Thyroid gland (tissue), 4 donors: ENCODE data around the gene VWA3B.

ENCODE experiments used
- CTCF ChIP-seq, 6 experiments: fragments of 200-600 bp in 3 of 6; fragments of 450-650 bp in 3 of 6; sonication (generic) in 3 of 6; IDR thresholded peaks; one replicate each; pipeline ENCODE4 v1.5.1; 2016 to 2019; ENCODE audit warnings: antibody characterized with exemption in 6 of 6, mild to moderate bottlenecking in 2 of 6, inconsistent platforms in 1 of 6, moderate library complexity in 1 of 6
- POLR2A ChIP-seq, 2 donors: fragments of 450-650 bp; IDR thresholded peaks; one replicate each; pipeline ENCODE4 v1.6.1; 2017; ENCODE audit warnings: antibody characterized with exemption in 2 of 2, mild to moderate bottlenecking in 2 of 2, moderate library complexity in 1 of 2

- no peak for TF ChIP-seq CTCF (IDR thresholded peaks at IDR 0.05)
- TF ChIP-seq POLR2A (IDR thresholded peaks at IDR 0.05): no peak
These were observed 55.3 kb downstream of the VWA3B start for GRCh38 chr2:98142106-98142791.
